Embryonic facial prominence (tissue), 1 donor: ENCODE results near the gene REEP2.

Experiments
- DNase-seq: peaks from one replicate; pipeline ENCODE4 v3.0.0-alpha.2; 2016; ENCODE audit errors: extremely low spot score

The REEP2 gene

GRCh38 chr5:138448481-138449398 lies 9.9 kb downstream of the REEP2 start:
- no peak for DNase-seq

DNA sequence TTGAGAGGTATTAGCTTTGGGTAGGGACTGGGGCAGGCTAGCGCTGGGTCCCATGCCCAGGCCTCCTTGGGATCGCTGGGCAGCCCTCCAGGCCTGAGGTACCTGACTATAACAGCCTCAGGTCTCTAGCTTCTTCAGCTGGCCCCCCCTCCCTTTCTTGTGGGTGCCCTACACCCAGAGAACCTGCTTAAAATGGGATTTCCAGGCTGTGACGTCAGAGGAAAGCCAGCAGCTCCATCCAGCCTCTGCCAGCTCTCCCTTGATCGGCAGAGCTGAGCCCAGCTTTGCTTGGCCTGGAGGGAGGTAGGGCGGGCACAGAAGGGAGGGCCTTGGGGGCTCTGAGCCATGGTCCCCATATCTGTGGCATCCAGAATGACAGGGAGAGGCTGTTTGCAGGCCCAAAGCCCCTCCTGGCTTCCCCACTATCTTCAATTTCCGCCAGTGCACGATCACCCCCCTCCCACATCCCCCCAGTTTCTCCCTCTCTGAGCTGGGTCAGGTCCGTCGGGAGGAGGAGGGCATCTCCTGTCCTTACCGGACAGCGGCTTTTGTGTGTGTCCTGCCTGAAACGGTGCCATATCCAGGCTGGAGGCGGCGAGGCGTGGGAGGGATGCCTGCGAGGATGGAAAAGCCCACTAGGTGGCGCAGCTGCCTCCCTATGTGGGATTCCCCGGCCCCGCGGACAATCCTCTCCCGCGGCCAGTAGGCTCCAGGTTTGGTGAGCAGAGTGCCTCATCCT lies 10.8 kb downstream of the REEP2 start:
- DNase-seq = peak; percentile 53

GRCh38 chr5:138450971-138451370 lies 12.1 kb downstream of the REEP2 start:
- DNase-seq = no peak

- no peak for DNase-seq
Observed at GRCh38 chr5:138452720-138453119, 13.9 kb downstream of the REEP2 start.

GRCh38 chr5:138453590-138453989 lies 14.7 kb downstream of the REEP2 start:
- no peak for DNase-seq

DNA sequence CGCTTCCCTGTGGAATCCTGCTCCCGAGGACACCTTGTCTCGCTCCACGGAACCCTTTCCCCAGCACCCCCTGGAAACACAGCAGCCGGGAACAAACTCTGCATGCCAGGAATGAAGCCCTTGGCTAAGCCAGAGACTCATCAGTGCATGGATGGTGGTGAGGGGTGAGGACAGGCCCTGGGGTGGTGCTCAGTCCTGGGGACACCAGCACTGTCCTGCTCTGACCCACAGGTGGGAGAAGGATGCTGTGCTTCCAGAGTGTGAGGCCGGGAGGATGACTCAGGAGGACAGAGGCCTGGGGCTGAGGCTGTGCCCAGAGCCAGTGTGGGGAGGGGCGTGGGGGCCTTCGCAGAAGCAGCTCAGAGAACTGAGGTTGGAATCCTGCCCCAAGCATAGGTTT lies 15.3 kb downstream of the REEP2 start:
- no peak for DNase-seq

GRCh38 chr5:138455232-138455930 lies 16.5 kb downstream of the REEP2 start:
- no peak for DNase-seq

- DNase-seq = no peak
Observed at GRCh38 chr5:138457531-138458275, 18.8 kb downstream of the REEP2 start.

DNA sequence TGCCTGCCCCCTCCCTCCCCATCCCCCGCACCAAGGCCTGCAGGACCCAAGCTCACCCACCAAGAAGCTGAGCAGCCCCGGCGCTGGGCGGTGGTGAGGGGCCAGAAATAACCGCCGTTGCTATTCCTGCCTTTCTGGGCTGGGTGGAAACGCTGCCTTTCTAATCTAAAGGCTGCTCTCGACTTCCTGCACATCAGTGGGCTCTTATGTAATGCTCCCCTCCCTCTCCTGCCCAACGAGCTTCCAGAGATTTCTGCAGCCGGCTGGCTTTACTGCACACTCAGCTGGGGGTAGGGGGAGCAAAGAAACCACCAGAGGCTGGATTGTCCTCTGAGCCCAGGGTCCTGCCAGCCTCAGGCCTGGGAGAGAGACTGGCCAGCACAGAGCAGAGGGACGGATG lies 19.5 kb downstream of the REEP2 start:
- no peak for DNase-seq

DNA sequence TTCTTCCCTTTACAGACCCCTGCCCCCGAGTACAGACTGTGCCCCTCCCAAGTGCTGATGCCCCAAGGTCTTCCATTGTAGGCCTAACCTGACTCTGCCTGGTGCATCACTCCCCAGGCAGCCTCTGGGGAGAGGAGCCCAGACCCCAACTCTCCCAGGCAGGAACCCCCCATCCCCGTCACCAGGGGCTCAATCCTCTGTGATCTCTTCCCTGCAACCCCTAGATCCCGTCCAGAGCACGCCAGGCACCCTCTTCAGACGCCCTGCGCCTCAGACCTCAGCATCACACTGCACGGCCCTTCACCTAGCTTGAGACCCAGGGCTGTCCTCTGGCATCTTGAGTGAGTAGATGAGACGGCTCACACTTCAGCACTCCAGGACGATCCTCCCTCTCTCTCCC lies 20.0 kb downstream of the REEP2 start:
- no peak for DNase-seq

- no peak for DNase-seq
Observed at GRCh38 chr5:138459311-138459933, 20.6 kb downstream of the REEP2 start.

DNA sequence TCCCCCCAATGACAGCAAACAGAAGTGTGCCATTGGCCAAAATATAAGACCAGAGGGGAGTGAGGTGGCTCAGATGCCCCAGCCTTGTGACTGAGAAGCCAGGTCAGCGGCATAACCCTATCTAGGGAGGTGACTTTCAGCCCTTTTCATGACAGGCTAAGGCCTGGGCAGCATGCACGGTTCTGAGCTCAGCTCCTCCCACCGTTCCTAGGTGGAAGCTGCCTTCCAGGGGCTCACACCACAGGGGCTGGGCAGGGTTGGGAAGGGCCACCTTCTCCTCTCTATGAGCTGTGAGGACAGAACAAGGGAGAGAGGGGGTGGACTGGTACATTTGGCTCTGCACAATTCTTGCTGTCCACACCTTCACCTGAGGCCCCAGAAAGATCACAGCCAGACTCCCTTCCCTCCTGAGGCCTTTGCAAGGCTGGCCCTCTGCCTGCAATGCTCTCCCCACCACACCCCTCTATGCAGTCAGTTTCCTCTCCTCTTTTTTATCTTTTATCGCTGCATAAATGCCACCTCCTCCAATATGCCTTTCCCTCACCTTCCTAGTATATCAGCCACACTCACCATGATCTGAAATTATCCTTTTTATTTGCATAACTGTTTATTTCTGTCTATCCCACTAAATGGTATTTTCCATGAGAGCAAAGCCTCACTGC lies 21.3 kb downstream of the REEP2 start:
- DNase-seq = no peak

GRCh38 chr5:138461343-138462125 lies 22.7 kb downstream of the REEP2 start:
- no peak for DNase-seq

GRCh38 chr5:138463419-138464007 lies 24.7 kb downstream of the REEP2 start:
- DNase-seq = peak; percentile 83

- peak; percentile 93 for DNase-seq
Observed at GRCh38 chr5:138464008-138464387, 25.1 kb downstream of the REEP2 start.

DNA sequence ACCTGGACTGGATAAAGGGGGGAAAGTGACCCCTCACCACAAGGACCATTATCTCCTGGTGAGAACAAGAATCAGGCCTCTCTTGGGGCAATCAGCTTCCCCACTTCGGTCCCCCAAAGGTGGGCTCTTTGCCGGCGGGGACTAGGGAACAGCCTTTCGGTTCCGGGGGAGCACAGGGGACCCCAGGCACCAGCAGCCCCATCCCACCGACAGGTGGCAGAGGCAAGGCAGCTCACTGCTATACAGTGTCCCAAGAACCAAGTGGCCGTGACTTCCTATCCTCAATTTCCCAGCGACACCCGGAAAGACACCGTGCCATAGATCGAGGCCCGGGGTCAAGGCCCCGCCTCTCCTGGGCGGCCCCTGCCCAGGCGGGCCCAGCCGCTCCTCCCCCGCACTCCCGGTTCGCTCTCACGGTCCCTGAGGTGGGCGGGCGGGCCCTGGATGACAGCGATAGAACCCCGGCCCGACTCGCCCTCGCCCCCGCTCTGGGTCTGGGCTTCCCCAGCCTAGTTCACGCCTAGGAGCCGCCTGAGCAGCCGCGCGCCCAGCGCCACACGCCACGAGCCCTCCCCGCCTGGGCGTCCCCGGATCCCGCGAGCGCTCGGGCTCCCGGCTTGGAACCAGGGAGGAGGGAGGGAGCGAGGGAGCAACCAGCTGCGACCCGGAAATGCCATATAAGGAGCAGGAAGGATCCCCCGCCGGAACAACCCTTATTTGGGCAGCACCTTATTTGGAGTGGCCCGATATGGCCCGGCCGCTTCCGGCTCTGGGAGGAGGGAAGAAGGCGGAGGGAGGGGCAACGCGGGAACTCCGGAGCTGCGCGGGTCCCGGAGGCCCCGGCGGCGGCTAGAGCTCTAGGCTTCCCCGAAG lies 25.8 kb downstream of the REEP2 start:
- DNase-seq = peak; percentile 99

DNA sequence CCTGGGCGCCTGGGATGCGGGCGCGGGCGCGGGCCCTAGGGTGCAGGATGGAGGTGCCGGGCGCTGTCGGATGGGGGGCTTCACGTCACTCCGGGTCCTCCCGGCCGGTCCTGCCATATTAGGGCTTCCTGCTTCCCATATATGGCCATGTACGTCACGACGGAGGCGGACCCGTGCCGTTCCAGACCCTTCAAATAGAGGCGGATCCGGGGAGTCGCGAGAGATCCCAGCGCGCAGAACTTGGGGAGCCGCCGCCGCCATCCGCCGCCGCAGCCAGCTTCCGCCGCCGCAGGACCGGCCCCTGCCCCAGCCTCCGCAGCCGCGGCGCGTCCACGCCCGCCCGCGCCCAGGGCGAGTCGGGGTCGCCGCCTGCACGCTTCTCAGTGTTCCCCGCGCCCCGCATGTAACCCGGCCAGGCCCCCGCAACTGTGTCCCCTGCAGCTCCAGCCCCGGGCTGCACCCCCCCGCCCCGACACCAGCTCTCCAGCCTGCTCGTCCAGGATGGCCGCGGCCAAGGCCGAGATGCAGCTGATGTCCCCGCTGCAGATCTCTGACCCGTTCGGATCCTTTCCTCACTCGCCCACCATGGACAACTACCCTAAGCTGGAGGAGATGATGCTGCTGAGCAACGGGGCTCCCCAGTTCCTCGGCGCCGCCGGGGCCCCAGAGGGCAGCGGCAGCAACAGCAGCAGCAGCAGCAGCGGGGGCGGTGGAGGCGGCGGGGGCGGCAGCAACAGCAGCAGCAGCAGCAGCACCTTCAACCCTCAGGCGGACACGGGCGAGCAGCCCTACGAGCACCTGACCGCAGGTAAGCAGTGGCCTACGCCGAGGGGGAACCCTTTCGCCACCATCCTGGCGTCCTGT lies 26.6 kb downstream of the REEP2 start, which contains the start of gene EGR1:
Gene EGR1 (plus strand): TSS at position 219 of the 864 bp plus-strand sequence. CDS start 283 bp downstream, at position 502.
- peak; percentile 92 for DNase-seq
